ENCODE results near the gene FAF1.

DNA sequence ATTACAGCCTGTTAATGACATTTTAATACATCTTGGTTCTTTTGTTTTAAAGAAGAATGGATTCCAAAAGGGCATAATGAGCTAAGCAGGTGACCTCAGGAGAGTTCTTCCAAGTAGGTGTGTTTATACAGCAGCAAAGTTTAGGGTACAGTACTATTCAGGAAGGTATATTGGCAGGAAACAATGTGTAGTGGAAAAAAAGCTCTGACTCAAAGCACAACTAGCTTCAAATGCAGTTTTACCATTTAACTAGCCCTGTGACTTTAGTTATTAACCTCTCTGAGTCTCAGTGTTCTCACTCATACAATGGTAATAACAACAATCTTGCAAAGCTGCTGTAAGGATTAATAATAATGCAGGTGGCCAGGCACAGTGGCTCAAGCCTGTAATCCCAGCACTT, 29.9 kb downstream of the FAF1 start:
- TF ChIP-seq POLR2AphosphoS5 (IDR thresholded peaks at IDR 0.05; ENCODE audit: low read depth, low read length): no peak
- no peak for TF ChIP-seq NRF1 (IDR thresholded peaks at IDR 0.05; ENCODE audit: low read depth, low read length)
- TF ChIP-seq NFIC (IDR thresholded peaks at IDR 0.05; ENCODE audit: borderline replicate concordance): no peak
- TF ChIP-seq SMC3 (IDR thresholded peaks at IDR 0.05; ENCODE audit: low read depth, low read length): no peak
